AG04450 (cell line): ENCODE measurements around the gene SPRYD7. TPM values are rescaled to one million over a fixed set of nuclear protein-coding genes. Genes with fewer than 3 reads are reported as not detected.

ENCODE experiments used
- CTCF ChIA-PET: fragments of 300-600, 350-600 bp; formaldehyde crosslinking; extraction: SDS; loops from one replicate; lab custom pipeline; 2022; ENCODE audit warnings: antibody characterized with exemption, inconsistent platforms; lab: Charles Lee
- POLR2A ChIA-PET: fragments of 350-600 bp; formaldehyde crosslinking; extraction: SDS; loops from one replicate; lab custom pipeline; 2021; ENCODE audit warnings: antibody characterized with exemption, inconsistent platforms; lab: Yijun Ruan, JAX
- DNase-seq: peaks from one replicate; pipeline ENCODE4 v3.0.0-alpha.2; 2011; ENCODE audit warnings: low read depth, low spot score
- H3K27ac ChIP-seq: one replicate; pipeline ENCODE4 v1.5.1; 2012; ENCODE audit warnings: low read depth, low read length, control low read depth
- H3K27me3 ChIP-seq: one replicate; pipeline ENCODE4 v1.6.0; 2012; ENCODE audit warnings: low read length; ENCODE audit not compliant: control insufficient read depth, insufficient read depth
- H3K4me3 ChIP-seq: 2 replicates; pipeline ENCODE4 v1.5.1; 2011; ENCODE audit warnings: mild to moderate bottlenecking, low read depth, low read length, control low read depth
- H3K9me3 ChIP-seq: 2 replicates; pipeline ENCODE4 v1.5.1; 2012; ENCODE audit warnings: low read length; ENCODE audit not compliant: control insufficient read depth, insufficient read depth
- polyA plus RNA-seq: library from polyadenylated mRNA; depleted of rRNA; stranded (reverse); fragments of >200 nt; gene quantifications from 2 replicates; pipeline ENCODE4 v1.2.3, GENCODE V29; 2011
- TF ChIP-seq, protein P1 (sequence below): IDR thresholded peaks from 2 replicates; pipeline ENCODE4 v1.5.1; 2011; ENCODE audit warnings: low read depth, low read length, control low read depth, inconsistent platforms

Gene SPRYD7
- polyA plus RNA-seq, 1 experiment = 8.0 TPM

DNA sequence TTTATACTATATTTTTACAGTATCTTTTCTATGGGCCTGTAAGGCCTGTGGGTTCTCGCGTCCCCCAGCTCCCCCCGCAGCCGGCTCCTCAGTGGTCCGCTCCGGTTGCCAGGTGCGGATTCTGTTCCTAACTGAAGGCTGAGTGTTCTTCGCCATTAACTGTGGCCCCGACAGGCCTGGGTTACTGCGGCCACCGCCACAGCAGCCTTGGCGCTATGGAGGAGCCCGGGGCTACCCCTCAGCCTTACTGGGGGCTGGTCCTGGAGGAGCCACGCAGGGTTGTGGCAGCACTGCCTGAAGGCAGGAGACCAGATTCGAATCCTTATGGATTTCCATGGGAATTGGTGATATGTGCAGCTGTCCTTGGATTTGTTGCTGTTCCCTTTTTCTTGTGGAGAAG lies 45.8 kb downstream of the SPRYD7 start:
- H3K27ac ChIP-seq = no peak overlapping the region
- H3K4me3 ChIP-seq = no peak overlapping the region
- TF ChIP-seq, protein P1, sequence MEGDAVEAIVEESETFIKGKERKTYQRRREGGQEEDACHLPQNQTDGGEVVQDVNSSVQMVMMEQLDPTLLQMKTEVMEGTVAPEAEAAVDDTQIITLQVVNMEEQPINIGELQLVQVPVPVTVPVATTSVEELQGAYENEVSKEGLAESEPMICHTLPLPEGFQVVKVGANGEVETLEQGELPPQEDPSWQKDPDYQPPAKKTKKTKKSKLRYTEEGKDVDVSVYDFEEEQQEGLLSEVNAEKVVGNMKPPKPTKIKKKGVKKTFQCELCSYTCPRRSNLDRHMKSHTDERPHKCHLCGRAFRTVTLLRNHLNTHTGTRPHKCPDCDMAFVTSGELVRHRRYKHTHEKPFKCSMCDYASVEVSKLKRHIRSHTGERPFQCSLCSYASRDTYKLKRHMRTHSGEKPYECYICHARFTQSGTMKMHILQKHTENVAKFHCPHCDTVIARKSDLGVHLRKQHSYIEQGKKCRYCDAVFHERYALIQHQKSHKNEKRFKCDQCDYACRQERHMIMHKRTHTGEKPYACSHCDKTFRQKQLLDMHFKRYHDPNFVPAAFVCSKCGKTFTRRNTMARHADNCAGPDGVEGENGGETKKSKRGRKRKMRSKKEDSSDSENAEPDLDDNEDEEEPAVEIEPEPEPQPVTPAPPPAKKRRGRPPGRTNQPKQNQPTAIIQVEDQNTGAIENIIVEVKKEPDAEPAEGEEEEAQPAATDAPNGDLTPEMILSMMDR = no peak
- H3K9me3 ChIP-seq = peaks cover 6% of the 10 kb centered on the region; the same call in 1 of the 2 replicates
- ChIA-PET POLR2A (no interaction called here), CTCF (interaction anchor here (0.9 kb wide), 1 partner anchor 21 kb away, joined by 4 read pairs; no protein-coding TSS in a partner anchor)
- no peak for DNase-seq
- no peaks in the 10 kb centered on the region for H3K27me3 ChIP-seq

DNA sequence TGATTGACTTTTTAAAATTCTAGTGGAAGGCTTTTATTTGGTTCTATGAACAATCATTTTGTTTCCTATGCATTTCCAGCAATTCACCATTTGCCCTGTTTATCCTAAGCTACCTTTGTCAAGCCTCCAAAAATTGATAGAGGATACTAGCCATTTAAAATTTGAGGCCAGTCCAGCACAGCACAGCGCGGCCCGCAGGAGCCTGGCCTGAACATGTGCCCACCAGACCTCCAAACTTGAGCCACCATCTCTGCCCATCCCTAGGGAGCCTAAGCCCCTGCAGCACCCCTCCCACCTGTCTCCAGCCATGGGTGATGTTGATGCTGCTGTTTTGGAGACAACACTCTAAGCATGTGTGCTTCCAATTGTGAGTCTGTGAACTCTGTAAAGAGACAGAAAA lies 57.5 kb downstream of the SPRYD7 start:
- CTCF ChIA-PET = no interaction called here
- Histone ChIP-seq H3K27me3 (no peaks in the 10 kb centered on the region), H3K9me3 (peaks cover 43% of the 10 kb centered on the region), H3K27ac (no peak overlapping the region), H3K4me3 (no peak overlapping the region)
- POLR2A ChIA-PET = no interaction called here
- no peak for DNase-seq
- TF ChIP-seq, protein P1 = no peak

DNA sequence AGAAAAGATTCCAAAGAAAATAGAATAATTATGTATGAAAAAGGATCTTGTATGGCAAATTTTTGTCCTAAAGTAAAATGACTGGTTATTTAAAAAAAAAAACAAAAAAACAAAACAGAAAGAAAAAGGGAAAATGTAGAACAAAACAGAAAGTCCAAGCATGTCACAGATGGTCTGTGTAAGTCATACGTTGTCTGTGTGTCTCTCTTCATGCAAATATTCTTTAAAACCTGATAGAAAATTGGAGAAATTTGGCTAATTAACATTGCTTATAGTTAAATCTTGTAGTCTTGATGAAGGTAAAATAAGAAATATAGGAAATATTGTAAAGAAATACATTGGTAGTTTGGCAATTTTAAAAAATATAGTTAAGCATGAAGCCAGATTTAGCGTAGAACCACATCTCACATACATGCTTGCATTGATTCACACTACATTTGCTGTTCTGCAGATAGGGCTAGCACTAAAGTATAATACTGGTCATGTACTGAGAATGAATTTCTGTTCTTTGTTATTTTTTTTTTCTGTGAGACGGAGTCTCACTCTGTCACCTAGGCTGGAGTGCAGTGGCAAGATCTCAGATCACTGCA lies 58.4 kb downstream of the SPRYD7 start:
- TF ChIP-seq, protein P1 = no peak
- ChIA-PET POLR2A (no interaction called here), CTCF (no interaction called here)
- Histone ChIP-seq H3K27me3 (no peaks in the 10 kb centered on the region), H3K9me3 (peaks cover 43% of the 10 kb centered on the region), H3K4me3 (no peak overlapping the region), H3K27ac (no peak overlapping the region)
- no peak for DNase-seq

DNA sequence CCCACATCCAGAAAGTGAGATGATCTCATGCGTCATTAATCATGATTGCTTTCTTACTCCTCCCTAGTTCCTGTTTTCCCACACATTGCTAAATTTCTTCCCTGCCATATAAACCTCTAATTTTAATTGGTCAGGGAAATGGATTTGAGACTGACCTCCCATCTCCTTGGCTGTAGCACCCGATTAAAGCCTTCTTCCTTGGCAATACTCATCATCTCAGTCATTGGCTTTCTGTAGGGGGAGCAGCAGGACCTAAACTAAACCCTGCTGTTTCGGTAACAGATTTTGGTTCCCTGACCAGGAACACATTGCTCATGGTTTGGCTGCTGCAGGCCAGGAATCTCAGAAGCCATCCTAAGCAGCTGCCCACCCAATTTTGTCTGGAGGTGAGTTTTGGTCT lies 61.7 kb downstream of the SPRYD7 start:
- Histone ChIP-seq H3K9me3 (peaks cover 36% of the 10 kb centered on the region), H3K4me3 (no peak overlapping the region), H3K27me3 (no peaks in the 10 kb centered on the region), H3K27ac (no peak overlapping the region)
- CTCF ChIA-PET = no interaction called here
- TF ChIP-seq, protein P1 = no peak
- POLR2A ChIA-PET = no interaction called here
- no peak for DNase-seq

DNA sequence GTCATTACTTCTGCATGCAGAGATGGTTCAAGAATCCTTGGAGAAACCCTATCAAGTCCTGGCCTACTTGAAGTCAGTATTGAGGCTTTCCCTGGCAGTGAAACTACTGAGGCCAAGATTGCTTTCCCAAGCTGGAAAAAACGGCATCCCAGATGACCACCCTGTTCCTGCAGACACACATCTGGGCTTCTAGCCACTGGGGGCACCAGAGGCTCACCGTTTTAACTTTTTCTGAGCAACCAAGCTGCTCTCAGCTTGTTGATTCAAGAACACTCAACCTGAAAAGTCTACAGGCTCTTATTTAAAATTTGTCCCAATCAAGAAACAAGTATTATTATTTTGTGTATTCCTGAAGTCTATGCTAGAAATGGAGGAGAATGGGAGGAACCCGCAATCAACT lies 66.6 kb downstream of the SPRYD7 start:
- Histone ChIP-seq H3K27me3 (no peaks in the 10 kb centered on the region), H3K4me3 (no peak overlapping the region), H3K9me3 (peaks cover 6% of the 10 kb centered on the region; the same call in 1 of the 2 replicates), H3K27ac (no peak overlapping the region)
- ChIA-PET CTCF (interaction anchor here (0.7 to 1.2 kb wide), 7 partner anchors 10 to 79 kb away, joined by 3 to 4 read pairs (median 3); no protein-coding TSS in a partner anchor), POLR2A (interaction anchor here (0.9 kb wide), 1 partner anchor 68 kb away, joined by 5 read pairs; no protein-coding TSS in a partner anchor)
- TF ChIP-seq, protein P1 = peak; percentile 58
- DNase-seq = no peak
